C4-2B (cell line): ENCODE data around the gene APRT.

Source experiments
- ZFX ChIP-seq: fragments of 450-650 bp; IDR thresholded peaks from 2 replicates; pipeline ENCODE4 v1.6.1; 2017
- TF ChIP-seq, protein P1 (sequence below): fragments of 450-650 bp; conservative IDR thresholded peaks from 2 replicates; pipeline ENCODE4 v1.5.1; 2017; ENCODE audit warnings: mild to moderate bottlenecking

DNA sequence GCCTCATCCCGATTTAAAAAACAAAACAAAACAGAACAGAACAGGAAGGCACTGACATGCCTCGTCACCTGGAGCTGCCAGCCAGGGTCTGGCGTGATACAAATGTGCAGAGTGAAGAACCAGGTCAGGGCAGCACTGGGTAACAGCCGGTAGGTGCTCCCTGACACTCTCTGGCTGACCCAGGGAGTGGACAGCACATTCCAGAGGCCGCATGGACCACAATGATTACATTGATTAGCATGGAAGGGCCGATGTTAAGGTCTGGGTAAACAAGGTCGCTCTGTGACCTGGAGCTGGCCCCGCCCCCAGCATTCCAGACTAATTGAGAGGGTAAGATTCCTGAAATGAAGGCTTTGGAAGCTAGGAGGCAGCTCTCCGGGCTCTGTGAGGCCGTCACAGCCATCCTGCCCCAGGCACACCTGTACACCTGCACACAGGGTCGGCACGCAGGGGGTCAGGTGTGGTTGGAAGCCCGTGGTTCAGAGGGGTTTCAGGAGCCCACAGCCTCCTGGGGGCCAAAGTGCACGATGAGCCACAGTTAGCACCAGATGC lies 48.1 kb downstream of the APRT start:
- TF ChIP-seq, protein P1, sequence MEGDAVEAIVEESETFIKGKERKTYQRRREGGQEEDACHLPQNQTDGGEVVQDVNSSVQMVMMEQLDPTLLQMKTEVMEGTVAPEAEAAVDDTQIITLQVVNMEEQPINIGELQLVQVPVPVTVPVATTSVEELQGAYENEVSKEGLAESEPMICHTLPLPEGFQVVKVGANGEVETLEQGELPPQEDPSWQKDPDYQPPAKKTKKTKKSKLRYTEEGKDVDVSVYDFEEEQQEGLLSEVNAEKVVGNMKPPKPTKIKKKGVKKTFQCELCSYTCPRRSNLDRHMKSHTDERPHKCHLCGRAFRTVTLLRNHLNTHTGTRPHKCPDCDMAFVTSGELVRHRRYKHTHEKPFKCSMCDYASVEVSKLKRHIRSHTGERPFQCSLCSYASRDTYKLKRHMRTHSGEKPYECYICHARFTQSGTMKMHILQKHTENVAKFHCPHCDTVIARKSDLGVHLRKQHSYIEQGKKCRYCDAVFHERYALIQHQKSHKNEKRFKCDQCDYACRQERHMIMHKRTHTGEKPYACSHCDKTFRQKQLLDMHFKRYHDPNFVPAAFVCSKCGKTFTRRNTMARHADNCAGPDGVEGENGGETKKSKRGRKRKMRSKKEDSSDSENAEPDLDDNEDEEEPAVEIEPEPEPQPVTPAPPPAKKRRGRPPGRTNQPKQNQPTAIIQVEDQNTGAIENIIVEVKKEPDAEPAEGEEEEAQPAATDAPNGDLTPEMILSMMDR: no peak; the same call in 1 of the 2 replicates
- no peak for TF ChIP-seq ZFX
